Pons (tissue), 1 donor: ENCODE data around the gene ZYG11B.
"Not testable (repeated sequence)": the region's sequence is repeated elsewhere in the genome, so short reads cannot be mapped to it uniquely, and the experiment has no call there.

ENCODE experiments used
- DNase-seq: peaks from one replicate; pipeline ENCODE4 v3.0.0-alpha.2; 2016; ENCODE audit warnings: low spot score

ZYG11B gene

DNA sequence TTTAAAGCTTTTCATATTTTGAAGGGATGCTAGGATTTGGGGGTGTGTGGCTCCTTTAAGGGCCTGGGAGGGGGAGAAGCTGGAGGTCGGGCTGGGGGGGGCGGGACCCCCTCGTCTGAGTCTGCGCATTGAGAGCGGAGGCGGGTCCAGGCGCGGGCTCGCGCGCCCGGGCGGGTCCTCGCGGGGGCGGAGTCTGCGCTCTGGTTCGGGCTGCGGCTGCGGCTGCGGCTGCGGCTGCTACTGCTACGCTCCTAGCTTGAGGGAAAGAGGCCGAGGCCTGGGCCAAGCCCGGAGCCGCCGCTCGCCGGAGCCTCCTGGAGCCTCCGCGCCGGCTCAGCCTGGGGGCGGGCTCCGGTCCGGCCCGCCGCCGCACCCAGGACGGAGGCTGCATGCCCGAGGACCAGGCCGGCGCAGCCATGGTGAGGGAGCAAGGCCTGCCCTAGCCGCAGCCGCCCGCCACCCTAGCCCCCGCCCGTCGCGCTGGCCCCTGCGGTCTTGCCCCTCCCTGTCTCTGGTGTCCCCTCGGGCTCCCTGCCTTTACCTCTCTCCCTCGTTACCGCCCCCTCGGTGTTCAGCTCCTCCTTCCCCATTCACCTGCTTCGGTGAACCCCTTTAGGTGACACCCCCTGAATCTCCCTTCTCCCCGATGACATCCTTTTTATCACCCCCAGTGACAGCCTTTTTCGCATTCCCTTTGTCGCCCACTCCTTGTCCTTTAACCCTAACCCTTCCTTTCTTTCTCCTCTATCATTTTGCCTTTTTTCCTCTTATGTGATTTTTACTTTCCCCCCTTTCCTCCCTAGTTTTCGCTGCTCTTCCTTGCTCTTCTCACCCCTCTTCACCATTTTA is at the start of gene ZYG11B:
Gene ZYG11B, plus strand, starts transcription at position 189 of the 849 bp plus-strand sequence. Its CDS starts 201 bp downstream, at position 390.
- DNase-seq, result peak; percentile 77

GRCh38 chr1:52677076-52677806 is 49.0 kb upstream of the ZYG11B start:
- peak; percentile 32 for DNase-seq

DNA sequence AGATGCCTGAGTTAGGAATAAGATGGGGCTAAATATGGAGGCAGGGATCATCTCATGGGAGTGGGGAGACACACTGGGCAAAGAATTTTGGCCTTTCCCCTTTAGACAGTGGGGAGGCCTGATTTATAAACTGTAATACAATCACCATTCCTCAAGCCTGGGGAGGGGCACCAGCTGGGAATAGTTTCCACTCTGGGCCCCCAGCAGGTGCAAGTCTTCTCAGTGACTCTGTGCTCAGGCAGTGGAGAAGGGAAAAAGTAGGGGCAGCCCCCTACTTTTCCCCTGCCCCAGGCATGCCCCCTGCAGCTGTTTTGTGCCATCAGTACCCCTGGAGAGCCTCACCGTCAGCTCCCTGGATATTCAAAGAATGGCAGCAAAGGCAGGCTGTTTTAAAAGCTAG is 47.2 kb upstream of the ZYG11B start:
- DNase-seq, result no peak

DNA sequence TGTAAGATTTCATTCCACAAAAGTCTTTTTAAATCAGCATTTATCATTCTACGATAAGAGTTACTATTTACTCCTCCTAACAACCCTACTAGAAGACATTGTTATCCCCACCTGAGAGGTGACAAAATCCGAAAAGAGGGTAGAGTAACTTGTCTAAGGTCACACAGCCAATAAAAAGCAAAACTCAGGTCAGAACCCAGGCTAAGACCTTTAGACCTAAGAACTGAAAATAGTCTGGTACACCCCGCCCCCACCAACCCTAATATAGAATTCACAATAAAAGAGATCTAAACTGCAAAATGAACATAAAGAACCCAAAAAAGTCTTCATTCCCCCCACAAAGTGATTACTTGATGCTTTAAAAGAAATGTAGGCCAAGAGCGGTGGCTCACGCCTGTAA is 46.8 kb upstream of the ZYG11B start:
- no peak for DNase-seq

DNA sequence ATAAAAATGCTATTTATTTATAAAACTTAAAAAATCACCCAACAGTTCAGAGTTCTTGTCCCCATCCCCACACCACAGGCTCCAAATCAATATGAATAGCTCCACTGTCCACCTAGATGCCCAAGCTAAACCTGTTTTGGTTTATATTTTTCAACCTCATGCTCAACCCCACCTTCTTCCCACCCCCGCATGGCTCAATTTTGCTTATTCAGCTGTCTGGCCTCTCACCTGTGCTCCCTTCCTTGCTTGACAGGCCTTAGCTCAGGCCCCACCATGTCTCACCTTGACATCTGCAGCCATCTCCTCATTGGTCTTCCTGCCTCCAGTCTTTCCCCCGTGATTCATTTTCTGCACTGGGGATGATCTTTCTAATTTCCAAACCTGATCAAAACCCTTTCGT is 45.9 kb upstream of the ZYG11B start:
- DNase-seq, result no peak

DNA sequence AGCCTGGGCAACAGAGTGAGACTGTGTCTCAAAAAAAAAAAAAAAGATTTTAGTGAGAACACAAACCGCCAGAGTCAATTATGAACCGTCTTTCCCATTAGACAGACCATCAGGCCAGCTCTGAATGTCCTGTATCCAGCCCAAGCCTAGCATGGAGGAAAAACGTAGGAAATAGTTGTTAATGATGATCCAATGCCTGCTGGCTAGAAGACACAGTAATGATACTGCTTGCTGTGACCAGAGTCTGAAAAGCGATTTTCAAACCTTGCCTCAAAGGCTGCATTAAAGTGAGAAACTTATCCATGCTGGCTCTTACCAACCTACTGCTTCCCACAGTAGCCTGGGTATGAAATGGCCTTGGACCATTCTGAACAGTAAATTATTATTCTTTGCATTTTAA is 45.1 kb upstream of the ZYG11B start:
- no peak for DNase-seq

DNA sequence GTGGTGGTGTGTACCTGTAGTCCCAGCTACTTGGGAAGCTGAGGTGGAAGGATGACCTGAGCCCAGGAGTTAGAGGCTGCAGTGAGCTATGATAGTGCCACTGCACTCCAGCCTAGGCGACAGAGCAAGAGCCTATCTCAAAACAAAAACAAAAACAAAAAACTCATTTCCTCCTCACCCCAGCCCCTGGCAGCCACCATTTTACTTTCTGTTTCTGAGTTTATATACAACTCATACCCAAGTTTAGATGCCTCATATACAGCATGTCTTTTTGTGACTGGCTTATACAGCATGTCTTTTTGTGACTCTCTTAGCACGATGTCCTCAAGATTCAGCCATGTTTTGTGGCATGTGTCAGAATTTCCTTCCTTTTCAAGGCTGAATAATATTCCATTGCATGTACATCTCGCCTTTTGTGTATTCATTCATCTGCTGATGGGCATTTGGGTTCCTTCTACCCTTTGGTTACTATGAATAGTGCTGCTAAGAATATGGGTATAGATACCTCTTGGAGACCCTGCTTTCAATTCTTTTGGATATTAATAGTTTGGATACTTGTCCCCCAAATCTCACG is 42.8 kb upstream of the ZYG11B start:
- DNase-seq, result no peak

- no peak for DNase-seq
Observed at GRCh38 chr1:52684545-52684944, 41.7 kb upstream of the ZYG11B start.

GRCh38 chr1:52686261-52686751 is 39.9 kb upstream of the ZYG11B start:
- peak; percentile 72 for DNase-seq

- DNase-seq, result no peak
Observed at GRCh38 chr1:52686830-52687229, 39.4 kb upstream of the ZYG11B start.

DNA sequence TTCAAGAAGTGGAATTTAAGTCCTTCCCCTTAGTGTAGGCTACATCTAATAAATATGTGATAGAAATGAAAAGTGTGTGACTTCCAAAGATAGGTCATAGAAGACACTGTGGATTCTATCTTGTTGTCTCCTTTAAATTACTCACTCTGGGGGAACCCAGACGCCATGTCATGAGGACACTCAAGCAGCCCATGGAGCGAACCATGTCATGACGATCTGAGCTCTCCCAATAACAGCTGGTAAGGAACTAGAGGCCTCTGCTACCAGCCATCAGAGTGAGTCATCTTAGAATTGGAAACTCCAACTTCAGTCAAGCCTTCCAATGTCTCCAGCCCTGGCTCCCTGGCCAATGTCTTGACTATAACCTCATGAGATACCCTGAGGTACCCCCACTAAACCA is 34.4 kb upstream of the ZYG11B start:
- no peak for DNase-seq

GRCh38 chr1:52692697-52693096 is 33.6 kb upstream of the ZYG11B start:
- no peak for DNase-seq

DNA sequence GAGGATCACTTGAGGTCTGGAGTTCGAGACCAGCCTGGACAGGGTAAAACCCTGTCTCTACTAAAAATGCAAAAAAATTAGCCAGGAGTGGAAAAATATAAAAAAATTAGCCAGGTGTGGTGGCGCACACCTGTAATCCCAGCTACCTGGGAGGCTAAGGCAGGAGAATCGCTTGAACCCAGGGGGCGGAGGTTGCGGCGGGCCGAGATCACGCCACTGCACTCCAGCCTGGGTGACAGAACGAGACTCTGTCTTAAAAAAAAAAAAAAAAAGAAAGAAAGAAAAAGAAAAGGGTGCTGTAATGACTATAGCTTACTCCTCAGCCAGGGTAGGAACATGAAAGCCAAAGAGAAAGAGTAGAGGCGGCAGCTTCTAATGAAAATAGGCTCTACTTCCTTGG is 32.9 kb upstream of the ZYG11B start:
- not testable (repeated sequence) for DNase-seq

GRCh38 chr1:52693843-52694242 is 32.4 kb upstream of the ZYG11B start:
- no peak for DNase-seq

DNA sequence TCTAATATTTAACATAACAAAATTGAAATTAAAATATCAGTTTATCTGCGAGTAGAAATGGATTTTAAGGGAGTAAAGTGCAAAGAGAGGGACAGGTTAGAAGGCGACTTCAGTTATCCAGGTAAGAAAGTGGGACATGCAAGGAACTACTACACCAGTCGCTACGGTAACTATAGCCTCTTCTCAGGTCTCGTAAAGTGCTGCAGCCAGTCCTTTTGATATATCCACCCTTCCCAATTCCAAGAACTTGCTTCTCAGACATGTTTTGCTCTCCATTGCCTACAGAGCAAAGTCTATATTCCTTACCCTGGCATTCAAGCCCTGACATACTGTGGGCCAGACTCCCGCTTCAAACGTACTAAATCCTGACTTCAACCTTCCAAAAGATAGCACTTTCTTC is 30.6 kb upstream of the ZYG11B start:
- no peak for DNase-seq

DNA sequence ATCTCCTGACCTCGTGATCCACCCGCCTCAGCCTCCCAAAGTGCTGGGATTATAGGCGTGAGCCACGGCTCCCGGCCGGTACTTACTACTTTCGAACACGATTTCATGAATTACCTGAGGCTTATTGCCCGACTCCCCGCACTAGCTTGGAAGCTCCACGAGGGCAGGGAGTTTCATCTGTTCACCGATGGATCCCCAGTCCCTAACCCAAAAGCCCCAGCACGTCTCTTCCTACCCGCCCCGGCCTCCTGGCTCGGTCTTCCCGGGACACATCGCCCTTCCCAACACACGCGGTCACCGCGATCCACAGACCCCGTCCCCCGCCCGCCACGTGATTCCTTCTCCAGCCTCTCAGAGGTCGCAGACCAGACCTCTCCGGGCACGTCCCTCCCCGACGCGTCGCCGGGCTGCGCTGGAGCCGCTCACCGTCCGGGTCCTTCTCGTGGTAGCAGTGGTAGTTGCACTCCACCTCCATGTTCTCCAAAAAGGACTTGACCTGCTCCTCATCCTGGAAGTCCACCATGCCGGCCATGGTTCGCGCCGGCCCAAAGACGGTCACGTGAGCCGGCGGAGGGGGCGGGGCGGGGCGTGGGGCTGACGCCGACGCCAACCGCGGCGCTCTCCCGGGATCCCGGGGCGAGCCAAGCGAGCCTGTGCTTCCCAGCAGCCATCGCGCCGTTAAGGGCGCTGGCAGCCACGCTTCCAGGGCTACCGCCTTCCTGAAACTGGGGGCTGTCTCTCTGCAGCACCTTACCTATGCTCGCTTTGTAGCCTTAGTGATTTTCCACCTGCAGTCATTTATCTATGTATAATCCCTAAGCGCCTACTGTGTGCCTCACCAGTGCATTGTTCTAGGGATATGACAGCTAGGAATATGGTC is 28.2 kb upstream of the ZYG11B start, which contains the start of gene COA7:
Gene COA7, minus strand, starts transcription at position 553 of the 880 bp plus-strand sequence. Its CDS starts 21 bp downstream, at position 532.
- DNase-seq, result peak; percentile 86

DNA sequence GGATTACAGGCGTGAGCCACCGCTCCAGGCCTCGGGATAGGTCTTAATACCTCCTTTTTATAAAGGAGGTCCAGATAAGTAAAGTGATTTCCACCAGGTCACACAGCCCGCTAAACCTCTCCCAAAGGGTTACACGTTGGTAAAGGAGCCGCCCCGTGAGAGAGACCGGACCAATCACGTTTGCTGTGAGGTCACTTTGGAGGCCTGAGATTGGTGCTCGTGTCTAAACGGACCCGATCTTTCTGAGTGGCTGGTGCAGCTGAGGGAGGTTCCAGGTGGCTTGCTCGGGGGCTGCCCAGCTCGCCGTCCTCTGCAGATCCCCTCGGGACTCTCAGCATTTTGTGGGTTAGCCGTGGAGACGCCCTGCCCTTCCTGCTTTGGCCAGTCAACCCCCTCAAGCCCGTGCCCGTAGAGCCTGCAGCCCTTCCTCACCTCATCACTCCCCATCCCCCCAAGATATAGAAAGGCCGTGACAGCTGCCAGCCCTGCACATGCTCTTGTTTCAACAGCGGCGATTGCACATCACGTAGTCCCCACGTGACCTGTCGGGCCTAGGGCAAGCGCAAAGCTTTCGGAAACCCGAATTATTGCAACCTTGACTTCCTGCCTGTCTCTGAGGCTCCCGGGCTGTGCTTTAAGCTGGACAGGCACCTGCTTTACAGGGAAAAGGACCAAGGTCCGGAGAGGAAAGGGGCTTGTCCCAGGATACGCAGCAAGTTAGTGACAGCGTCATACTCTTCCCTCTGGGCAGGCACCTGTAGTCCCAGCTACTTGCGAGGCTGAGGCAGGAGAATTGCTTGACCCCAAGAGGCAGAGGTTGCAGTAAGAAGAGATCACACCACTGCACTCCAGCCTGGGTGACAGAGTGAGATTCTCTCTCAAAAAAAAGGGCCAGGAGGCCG is 23.1 kb upstream of the ZYG11B start:
- DNase-seq, result peak; percentile 98

DNA sequence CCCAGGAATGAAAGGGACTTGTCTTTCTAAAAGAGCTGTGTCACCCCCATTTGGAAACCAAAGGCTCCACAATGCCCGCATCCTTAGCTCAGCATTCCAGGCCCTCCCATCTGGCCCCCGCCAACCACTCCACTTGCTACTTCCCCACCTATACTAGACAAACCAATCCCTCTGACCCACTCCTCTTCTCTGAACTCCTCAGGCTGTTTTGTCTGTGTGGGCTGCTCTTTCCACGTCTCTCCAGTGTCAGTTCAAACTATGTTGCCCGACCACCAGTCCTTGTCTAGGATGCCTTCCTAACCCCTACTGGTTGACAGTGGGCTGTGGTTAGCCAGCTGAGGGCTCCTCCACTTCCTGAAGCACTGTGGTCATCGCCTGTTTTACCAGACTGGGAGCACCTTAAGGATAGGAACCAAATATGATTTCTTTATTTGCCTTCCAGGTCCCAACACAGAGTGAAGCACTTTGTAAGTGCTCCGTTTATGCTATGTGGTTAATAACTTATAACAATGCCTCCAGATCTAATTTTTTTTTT is 20.1 kb upstream of the ZYG11B start:
- DNase-seq, result no peak

- DNase-seq, result peak; percentile 36
Observed at GRCh38 chr1:52706941-52707926, 19.0 kb upstream of the ZYG11B start.
